ENCODE results near the gene RRM2. TPM values are rescaled to one million over a fixed set of nuclear protein-coding genes. Genes with fewer than 3 reads are reported as not detected.

RRM2 gene
- total RNA-seq, 1 donor from 2014 or later = 11.9 TPM

GRCh38 chr2:10149635-10150034 lies 27.1 kb downstream of the RRM2 start:
- no peaks in the 10 kb centered on the region for H3K9me3 Mint-ChIP-seq (ENCODE audit: unreplicated experiment)
- Histone ChIP-seq H3K36me3 (ENCODE audit: insufficient read depth, low read length) (no peaks in the 10 kb centered on the region), H3K27ac (ENCODE audit: low read depth, low read length) (no peak overlapping the region), H3K9ac (ENCODE audit: low read length) (no peak overlapping the region), H3K4me1 (ENCODE audit: insufficient read depth, low read length) (no peaks in the 10 kb centered on the region), H3K9me3 (ENCODE audit: insufficient read depth, low read depth, low read length) (no peaks in the 10 kb centered on the region), H3K27me3 (ENCODE audit: insufficient read depth, low read length) (no peaks in the 10 kb centered on the region), H3K4me2 (ENCODE audit: low read length) (no peak overlapping the region), H3K79me2 (ENCODE audit: insufficient read depth, low read length) (no peaks in the 10 kb centered on the region), H4K20me1 (ENCODE audit: insufficient read depth, low read length) (no peaks in the 10 kb centered on the region), H2AFZ (ENCODE audit: low read depth, low read length) (peak overlapping the region; percentile 26), H3K4me3 (ENCODE audit: insufficient read depth, low read depth, low read length) (no peak overlapping the region)
- H3K4me1 Mint-ChIP-seq (ENCODE audit: low read depth, unreplicated experiment) = peaks cover 2% of the 10 kb centered on the region
- no peak for DNase-seq (ENCODE audit: low read depth)
- FAIRE-seq = no peak
- TF ChIP-seq EZH2 (IDR thresholded peaks at IDR 0.05; ENCODE audit: insufficient read depth, low read length) (no peak), CTCF (IDR thresholded peaks at IDR 0.05; ENCODE audit: insufficient read depth, low read depth, low read length) (no peak)
- peaks cover 2% of the 10 kb centered on the region for H3K27me3 Mint-ChIP-seq (ENCODE audit: low read depth, unreplicated experiment)
- no peaks in the 10 kb centered on the region for H3K36me3 Mint-ChIP-seq (ENCODE audit: low read depth, unreplicated experiment)
- H3K4me3 Mint-ChIP-seq (ENCODE audit: unreplicated experiment) = no peak overlapping the region
- H3K27ac Mint-ChIP-seq (ENCODE audit: unreplicated experiment) = no peak overlapping the region

- H3K36me3 Mint-ChIP-seq (ENCODE audit: low read depth, unreplicated experiment) = no peaks in the 10 kb centered on the region
- Histone ChIP-seq H2AFZ (ENCODE audit: low read depth, low read length) (no peak overlapping the region), H3K79me2 (ENCODE audit: insufficient read depth, low read length) (no peaks in the 10 kb centered on the region), H3K27me3 (ENCODE audit: insufficient read depth, low read length) (no peaks in the 10 kb centered on the region), H4K20me1 (ENCODE audit: insufficient read depth, low read length) (no peaks in the 10 kb centered on the region), H3K36me3 (ENCODE audit: insufficient read depth, low read length) (no peaks in the 10 kb centered on the region), H3K9me3 (ENCODE audit: insufficient read depth, low read depth, low read length) (no peaks in the 10 kb centered on the region), H3K4me2 (ENCODE audit: low read length) (no peak overlapping the region), H3K4me3 (ENCODE audit: insufficient read depth, low read depth, low read length) (no peak overlapping the region), H3K4me1 (ENCODE audit: insufficient read depth, low read length) (no peaks in the 10 kb centered on the region), H3K9ac (ENCODE audit: low read length) (no peak overlapping the region), H3K27ac (ENCODE audit: low read depth, low read length) (no peak overlapping the region)
- H3K4me3 Mint-ChIP-seq (ENCODE audit: unreplicated experiment) = no peak overlapping the region
- FAIRE-seq (no peak), DNase-seq (ENCODE audit: low read depth) (no peak)
- TF ChIP-seq CTCF (IDR thresholded peaks at IDR 0.05; ENCODE audit: insufficient read depth, low read depth, low read length) (no peak), EZH2 (IDR thresholded peaks at IDR 0.05; ENCODE audit: insufficient read depth, low read length) (no peak)
- no peaks in the 10 kb centered on the region for H3K27me3 Mint-ChIP-seq (ENCODE audit: low read depth, unreplicated experiment)
- H3K9me3 Mint-ChIP-seq (ENCODE audit: unreplicated experiment) = no peaks in the 10 kb centered on the region
- no peak overlapping the region for H3K27ac Mint-ChIP-seq (ENCODE audit: unreplicated experiment)
- peaks cover 2% of the 10 kb centered on the region for H3K4me1 Mint-ChIP-seq (ENCODE audit: low read depth, unreplicated experiment)
Observed at GRCh38 chr2:10150436-10150835, 27.9 kb downstream of the RRM2 start.

- H2AFZ ChIP-seq (ENCODE audit: low read depth, low read length) = no peak overlapping the region
- H4K20me1 ChIP-seq (ENCODE audit: insufficient read depth, low read length) = no peaks in the 10 kb centered on the region
- H3K4me3 Mint-ChIP-seq (ENCODE audit: unreplicated experiment) = no peak overlapping the region
- no peak overlapping the region for H3K27ac Mint-ChIP-seq (ENCODE audit: unreplicated experiment)
- H3K27ac ChIP-seq (ENCODE audit: low read depth, low read length) = no peak overlapping the region
- no peaks in the 10 kb centered on the region for H3K36me3 Mint-ChIP-seq (ENCODE audit: low read depth, unreplicated experiment)
- H3K4me1 ChIP-seq (ENCODE audit: insufficient read depth, low read length) = no peaks in the 10 kb centered on the region
- H3K27me3 ChIP-seq (ENCODE audit: insufficient read depth, low read length) = no peaks in the 10 kb centered on the region
- no peaks in the 10 kb centered on the region for H3K27me3 Mint-ChIP-seq (ENCODE audit: low read depth, unreplicated experiment)
- no peaks in the 10 kb centered on the region for H3K79me2 ChIP-seq (ENCODE audit: insufficient read depth, low read length)
- no peak overlapping the region for H3K4me3 ChIP-seq (ENCODE audit: insufficient read depth, low read depth, low read length)
- DNase-seq (ENCODE audit: low read depth) = no peak
- no peak for TF ChIP-seq CTCF (IDR thresholded peaks at IDR 0.05; ENCODE audit: insufficient read depth, low read depth, low read length)
- no peak for TF ChIP-seq EZH2 (IDR thresholded peaks at IDR 0.05; ENCODE audit: insufficient read depth, low read length)
- H3K9ac ChIP-seq (ENCODE audit: low read length) = no peak overlapping the region
- FAIRE-seq = no peak
- peaks cover 2% of the 10 kb centered on the region for H3K4me1 Mint-ChIP-seq (ENCODE audit: low read depth, unreplicated experiment)
- H3K4me2 ChIP-seq (ENCODE audit: low read length) = no peak overlapping the region
- H3K9me3 ChIP-seq (ENCODE audit: insufficient read depth, low read depth, low read length) = no peaks in the 10 kb centered on the region
- H3K9me3 Mint-ChIP-seq (ENCODE audit: unreplicated experiment) = no peaks in the 10 kb centered on the region
- H3K36me3 ChIP-seq (ENCODE audit: insufficient read depth, low read length) = no peaks in the 10 kb centered on the region
Observed at GRCh38 chr2:10151462-10151861, 28.9 kb downstream of the RRM2 start.

Measured in astrocyte (in vitro differentiated cells and primary cell).